Adrenal gland (tissue), 5 donors: ENCODE data around the gene HECW1.

ENCODE experiments used
- POLR2A ChIP-seq, 2 donors: fragments of 450-650 bp; IDR thresholded peaks; one replicate each; pipeline ENCODE4 v1.6.1; 2017; ENCODE audit warnings: antibody characterized with exemption in 2 of 2, mild to moderate bottlenecking in 2 of 2, moderate library complexity in 1 of 2
- TF ChIP-seq, protein P1 (sequence below), 6 experiments: fragments of 450-650 bp in 4 of 6; fragments of 200-600 bp in 2 of 6; sonication (generic) in 1 of 6; IDR thresholded peaks; 1 replicate in 5 of 6; 2 replicates in 1 of 6; pipeline versions ENCODE4 v1.5.1 to v1.8.0; 2016 to 2021; ENCODE audit warnings: antibody characterized with exemption in 6 of 6, mild to moderate bottlenecking in 2 of 6, moderate library complexity in 1 of 6
- donor health status: DM: no; HTN: no; CAD: no.

DNA sequence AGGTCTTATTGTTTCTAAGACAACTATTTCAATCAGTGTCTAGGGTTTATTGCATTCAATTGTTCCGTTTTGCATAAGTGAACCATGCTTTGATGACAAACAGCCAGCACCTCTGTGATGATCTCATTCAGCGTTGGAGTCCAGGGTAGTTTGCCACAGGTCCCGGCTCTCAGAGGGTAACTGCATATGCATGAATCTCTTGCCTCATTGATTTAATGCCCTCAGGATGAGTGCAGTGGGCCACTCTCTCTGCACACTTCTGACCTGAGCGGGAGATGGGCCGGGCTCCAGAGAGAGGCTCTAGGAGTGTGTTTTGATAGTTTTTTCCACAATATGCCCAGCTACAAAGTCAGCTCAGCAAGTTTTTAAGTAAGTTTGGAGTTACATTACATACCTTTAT, 83.9 kb downstream of the HECW1 start:
- TF ChIP-seq, protein P1, sequence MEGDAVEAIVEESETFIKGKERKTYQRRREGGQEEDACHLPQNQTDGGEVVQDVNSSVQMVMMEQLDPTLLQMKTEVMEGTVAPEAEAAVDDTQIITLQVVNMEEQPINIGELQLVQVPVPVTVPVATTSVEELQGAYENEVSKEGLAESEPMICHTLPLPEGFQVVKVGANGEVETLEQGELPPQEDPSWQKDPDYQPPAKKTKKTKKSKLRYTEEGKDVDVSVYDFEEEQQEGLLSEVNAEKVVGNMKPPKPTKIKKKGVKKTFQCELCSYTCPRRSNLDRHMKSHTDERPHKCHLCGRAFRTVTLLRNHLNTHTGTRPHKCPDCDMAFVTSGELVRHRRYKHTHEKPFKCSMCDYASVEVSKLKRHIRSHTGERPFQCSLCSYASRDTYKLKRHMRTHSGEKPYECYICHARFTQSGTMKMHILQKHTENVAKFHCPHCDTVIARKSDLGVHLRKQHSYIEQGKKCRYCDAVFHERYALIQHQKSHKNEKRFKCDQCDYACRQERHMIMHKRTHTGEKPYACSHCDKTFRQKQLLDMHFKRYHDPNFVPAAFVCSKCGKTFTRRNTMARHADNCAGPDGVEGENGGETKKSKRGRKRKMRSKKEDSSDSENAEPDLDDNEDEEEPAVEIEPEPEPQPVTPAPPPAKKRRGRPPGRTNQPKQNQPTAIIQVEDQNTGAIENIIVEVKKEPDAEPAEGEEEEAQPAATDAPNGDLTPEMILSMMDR (IDR thresholded peaks at IDR 0.05): no peak
- TF ChIP-seq POLR2A (IDR thresholded peaks at IDR 0.05): no peak
